Fibroblast of lung (primary cell): ENCODE results near the gene ITK. TPM values are rescaled to one million over a fixed set of nuclear protein-coding genes. Genes with fewer than 3 reads are reported as not detected.

Source experiments
- DNase-seq, 2 donors: peaks; one replicate each; pipeline versions ENCODE4 v3.0.0 to v3.0.0-alpha.2; 2010; ENCODE audit warnings: low read depth in 2 of 2
- H2AFZ ChIP-seq: 2 replicates; pipeline ENCODE4 v1.5.1; 2012; ENCODE audit warnings: low read length, control low read depth, inconsistent platforms
- H3K27ac ChIP-seq: 2 replicates; pipeline ENCODE4 v1.5.1; 2011; ENCODE audit warnings: low read length, control low read depth; ENCODE audit not compliant: insufficient read depth
- H3K27me3 ChIP-seq: 2 replicates; pipeline ENCODE4 v1.5.1; 2011; ENCODE audit warnings: mild to moderate bottlenecking, low read length; ENCODE audit not compliant: control insufficient read depth, insufficient read depth
- H3K36me3 ChIP-seq: 2 replicates; pipeline ENCODE4 v1.5.1; 2011; ENCODE audit warnings: low read length; ENCODE audit not compliant: control insufficient read depth, insufficient read depth
- H3K4me1 ChIP-seq: 2 replicates; pipeline ENCODE4 v1.5.1; 2011; ENCODE audit warnings: low read length; ENCODE audit not compliant: control insufficient read depth, insufficient read depth; ENCODE audit errors: extremely low read depth
- H3K4me2 ChIP-seq: 2 replicates; pipeline ENCODE4 v1.5.1; 2011; ENCODE audit warnings: low read length, control low read depth; ENCODE audit not compliant: insufficient read depth; ENCODE audit errors: extremely low read depth
- H3K4me3 ChIP-seq, 4 experiments: fragments of 200-600 bp in 1 of 4; sonication (generic) in 1 of 4; replicated peaks in 1 of 4; 2 replicates each; pipeline ENCODE4 v1.5.1; 2011 to 2016; ENCODE audit warnings: low read length in 4 of 4, low read depth in 3 of 4, mild to moderate bottlenecking in 3 of 4, control low read depth in 2 of 4, inconsistent platforms in 1 of 4, mixed read lengths in 1 of 4; ENCODE audit not compliant: insufficient read depth in 1 of 4; ENCODE audit errors: control extremely low read depth in 1 of 4
- H3K79me2 ChIP-seq: 2 replicates; pipeline ENCODE4 v1.5.1; 2012; ENCODE audit warnings: mild to moderate bottlenecking, low read length, inconsistent platforms; ENCODE audit not compliant: control insufficient read depth, insufficient read depth
- H3K9ac ChIP-seq: 2 replicates; pipeline ENCODE4 v1.5.1; 2011; ENCODE audit warnings: mild to moderate bottlenecking, low read length, control low read depth; ENCODE audit not compliant: insufficient read depth
- H3K9me3 ChIP-seq: 2 replicates; pipeline ENCODE4 v1.5.1; 2012; ENCODE audit warnings: low read depth, low read length; ENCODE audit not compliant: control insufficient read depth, insufficient read depth
- H4K20me1 ChIP-seq: 2 replicates; pipeline ENCODE4 v1.5.1; 2011; ENCODE audit warnings: low read length; ENCODE audit not compliant: control insufficient read depth, insufficient read depth; ENCODE audit errors: extremely low read depth
- EZH2 ChIP-seq: IDR thresholded peaks from 2 replicates; pipeline ENCODE4 v1.5.1; 2012; ENCODE audit warnings: low read length, control low read depth, mild to moderate bottlenecking; ENCODE audit errors: missing control alignments
- polyA plus RNA-seq, 2 donors: library from polyadenylated mRNA; depleted of rRNA in 1 of 2; stranded (reverse) in 1 of 2; unstranded in 1 of 2; fragments of >200 nt; gene quantifications; 2 replicates each; pipeline ENCODE4 v1.2.1, GENCODE V29; 2011 to 2012; ENCODE audit warnings: missing spikeins in 1 of 2
- total RNA-seq: library from RNA; depleted of rRNA; stranded (reverse); fragments of >200 nt; gene quantifications from 2 replicates; pipeline ENCODE4 v1.2.1, GENCODE V29; 2014
- TF ChIP-seq, protein P1 (sequence below), 2 donors: IDR thresholded peaks in 1 of 2; conservative IDR thresholded peaks in 1 of 2; 1 replicate in 1 of 2; 2 replicates in 1 of 2; pipeline ENCODE4 v1.5.1; 2011 to 2012; ENCODE audit warnings: low read length in 2 of 2, control low read depth in 1 of 2, inconsistent platforms in 1 of 2, low read depth in 1 of 2, mild to moderate bottlenecking in 1 of 2

Gene ITK
- total and polyA plus RNA-seq, 2 donors (not counting 1 experiment from before 2014, with no cell fraction given): 0.17 TPM; not detected in 1

DNA sequence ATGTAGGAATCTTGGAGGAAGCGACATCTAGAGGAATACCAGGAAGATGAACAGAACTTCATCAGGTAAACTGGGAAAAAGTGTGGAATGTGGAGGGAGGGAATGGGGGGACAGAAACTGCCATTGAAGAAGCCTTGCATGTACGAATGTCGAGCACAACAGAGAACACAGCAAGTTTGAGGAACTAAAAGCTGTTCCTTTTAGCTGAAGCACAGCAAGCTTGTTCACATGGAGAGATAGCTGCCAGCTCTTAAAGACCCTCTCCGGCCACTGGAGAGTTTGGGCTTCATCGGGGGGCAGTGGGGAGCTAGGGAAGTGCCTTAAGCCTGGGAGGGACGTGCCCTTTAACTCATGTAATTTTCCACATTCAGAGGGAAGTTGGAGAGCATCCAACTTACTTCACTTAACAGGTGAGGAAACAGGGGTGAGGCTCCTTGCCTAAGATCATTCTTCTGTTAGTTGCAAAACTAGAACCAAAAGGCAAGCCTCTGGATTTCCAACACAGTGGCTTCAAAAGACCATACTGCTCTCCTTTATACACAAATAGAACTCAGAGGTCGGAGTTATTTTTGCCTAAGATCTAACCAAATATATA is 83.0 kb downstream of the ITK start:
- Histone ChIP-seq H3K27me3 (peaks cover 6% of the 10 kb centered on the region), H2AFZ (no peak overlapping the region), H3K36me3 (no peaks in the 10 kb centered on the region), H3K9me3 (no peaks in the 10 kb centered on the region), H3K27ac (no peak overlapping the region), H3K4me3 (no peak overlapping the region), H4K20me1 (no peaks in the 10 kb centered on the region), H3K9ac (no peak overlapping the region), H3K4me1 (no peaks in the 10 kb centered on the region), H3K79me2 (no peaks in the 10 kb centered on the region), H3K4me2 (no peak overlapping the region)
- no peak for TF ChIP-seq EZH2
- TF ChIP-seq, protein P1, sequence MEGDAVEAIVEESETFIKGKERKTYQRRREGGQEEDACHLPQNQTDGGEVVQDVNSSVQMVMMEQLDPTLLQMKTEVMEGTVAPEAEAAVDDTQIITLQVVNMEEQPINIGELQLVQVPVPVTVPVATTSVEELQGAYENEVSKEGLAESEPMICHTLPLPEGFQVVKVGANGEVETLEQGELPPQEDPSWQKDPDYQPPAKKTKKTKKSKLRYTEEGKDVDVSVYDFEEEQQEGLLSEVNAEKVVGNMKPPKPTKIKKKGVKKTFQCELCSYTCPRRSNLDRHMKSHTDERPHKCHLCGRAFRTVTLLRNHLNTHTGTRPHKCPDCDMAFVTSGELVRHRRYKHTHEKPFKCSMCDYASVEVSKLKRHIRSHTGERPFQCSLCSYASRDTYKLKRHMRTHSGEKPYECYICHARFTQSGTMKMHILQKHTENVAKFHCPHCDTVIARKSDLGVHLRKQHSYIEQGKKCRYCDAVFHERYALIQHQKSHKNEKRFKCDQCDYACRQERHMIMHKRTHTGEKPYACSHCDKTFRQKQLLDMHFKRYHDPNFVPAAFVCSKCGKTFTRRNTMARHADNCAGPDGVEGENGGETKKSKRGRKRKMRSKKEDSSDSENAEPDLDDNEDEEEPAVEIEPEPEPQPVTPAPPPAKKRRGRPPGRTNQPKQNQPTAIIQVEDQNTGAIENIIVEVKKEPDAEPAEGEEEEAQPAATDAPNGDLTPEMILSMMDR (conservative IDR thresholded peaks at IDR 0.05 in 1 of 2, IDR thresholded peaks at IDR 0.05 in 1 of 2; ENCODE audit: low read depth in 1 of 2, low read length in 2 of 2): no peak
- DNase-seq: no peak

DNA sequence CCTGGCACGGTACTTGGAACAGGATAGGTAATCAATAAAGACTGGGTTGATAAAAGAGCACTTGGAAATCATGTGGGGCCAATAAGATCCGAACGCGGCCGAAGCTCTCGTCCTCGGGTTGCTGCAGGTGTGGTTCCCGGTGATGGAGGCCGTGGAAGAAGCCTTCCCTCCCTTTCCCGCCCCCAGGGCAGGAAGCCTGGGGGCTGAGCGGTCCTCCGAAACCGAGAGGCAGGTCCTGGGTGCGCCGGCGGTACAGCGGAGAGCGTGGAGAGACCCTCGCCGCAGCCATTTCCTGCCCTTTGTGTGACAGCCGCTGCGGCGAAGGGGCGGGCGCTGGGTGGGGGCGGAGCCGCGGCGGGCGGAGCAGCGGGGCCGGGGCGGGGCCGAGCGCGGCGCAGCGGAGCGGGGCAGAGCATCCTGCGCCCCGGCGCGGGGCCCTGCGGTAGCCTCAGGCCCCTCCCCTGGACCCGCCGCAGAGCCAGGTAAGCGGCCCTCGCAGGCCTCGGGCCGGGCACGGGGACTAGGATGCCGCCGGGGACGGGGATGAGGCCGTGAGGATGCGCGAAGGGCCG is 85.2 kb downstream of the ITK start, which contains the start of gene CYFIP2:
TSS of gene CYFIP2 (plus strand) at position 410 of the 572 bp plus-strand sequence. CDS start 19,239 bp downstream, outside the sequence.
- TF ChIP-seq, protein P1 (conservative IDR thresholded peaks at IDR 0.05 in 1 of 2, IDR thresholded peaks at IDR 0.05 in 1 of 2; ENCODE audit: low read depth in 1 of 2, low read length in 2 of 2): no peak
- no peak for TF ChIP-seq EZH2
- Histone ChIP-seq H3K9ac (peak within 1 kb of the TSS; percentile 30), H3K4me2 (peak within 1 kb of the TSS; percentile 82), H4K20me1 (no peaks in the 10 kb centered on the region), H3K9me3 (no peaks in the 10 kb centered on the region), H3K4me1 (no peaks in the 10 kb centered on the region), H3K36me3 (no peaks in the 10 kb centered on the region), H2AFZ (peak within 1 kb of the TSS; percentile 90), H3K79me2 (no peaks in the 10 kb centered on the region), H3K4me3 (peak within 1 kb of the TSS; percentile 38 to 66 (median 53)), H3K27me3 (peaks cover 6% of the 10 kb centered on the region), H3K27ac (no peak within 1 kb of the TSS)
- DNase-seq: peak; percentile 7 to 23

DNA sequence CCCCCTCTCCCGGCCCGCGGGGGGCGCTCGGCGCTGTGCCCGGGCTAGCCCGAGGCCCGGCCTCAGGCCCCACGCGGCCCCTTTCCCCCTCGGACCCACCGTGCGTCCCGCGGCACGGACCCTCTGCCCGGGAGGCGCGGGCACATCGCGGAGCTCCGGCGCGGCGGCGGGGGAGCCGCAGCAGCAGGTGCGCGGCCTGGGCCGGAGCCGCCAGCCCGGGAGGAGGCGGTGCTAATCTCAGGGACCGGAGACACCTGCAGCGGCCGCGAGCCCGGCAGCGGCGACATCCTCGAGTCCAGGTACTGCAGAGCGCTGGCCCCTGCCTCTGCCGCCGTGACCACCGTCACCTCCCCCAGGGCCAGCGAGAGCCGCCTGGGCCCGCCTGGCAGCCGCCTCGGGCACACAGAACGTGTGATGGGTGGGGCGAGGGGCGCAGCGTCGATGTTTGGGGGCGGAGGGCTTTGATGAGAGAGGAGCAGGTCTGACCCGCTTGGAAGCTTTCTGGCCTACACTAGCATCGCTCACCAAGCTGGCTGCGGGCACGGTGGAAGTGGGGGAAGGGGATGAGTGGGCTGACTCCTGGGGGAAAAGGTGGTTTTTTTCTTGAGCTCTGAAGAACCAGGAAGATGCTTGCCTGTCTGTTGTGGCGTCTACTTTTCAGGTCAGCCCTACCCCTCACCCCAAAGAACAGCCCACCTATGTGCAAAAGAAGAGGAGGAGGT is 85.8 kb downstream of the ITK start:
- Histone ChIP-seq H3K79me2 (no peaks in the 10 kb centered on the region), H3K4me2 (peak overlapping the region; percentile 59), H3K4me3 (peak overlapping the region; percentile 24 to 66 (median 43)), H3K36me3 (no peaks in the 10 kb centered on the region), H3K4me1 (no peaks in the 10 kb centered on the region), H3K9ac (peak overlapping the region; percentile 30), H3K27me3 (peaks cover 6% of the 10 kb centered on the region), H2AFZ (peak overlapping the region; percentile 33), H3K27ac (no peak overlapping the region), H4K20me1 (no peaks in the 10 kb centered on the region), H3K9me3 (no peaks in the 10 kb centered on the region)
- DNase-seq: no peak
- TF ChIP-seq EZH2: no peak
- TF ChIP-seq, protein P1 (conservative IDR thresholded peaks at IDR 0.05 in 1 of 2, IDR thresholded peaks at IDR 0.05 in 1 of 2; ENCODE audit: low read depth in 1 of 2, low read length in 2 of 2): no peak
